Endothelial cell of umbilical vein (primary cell): ENCODE measurements around the gene TNRC6A. TPM values are rescaled to one million over a fixed set of nuclear protein-coding genes. Genes with fewer than 3 reads are reported as not detected.

Experiments used
- BruUV-seq: library from RNA; stranded (reverse); fragments of 400-500 nt; replicated peaks from 2 replicates; lab custom pipeline; 2021; lab: Mats Ljungman, UMichigan
- CTCF ChIA-PET: fragments of 300-600, 350-600 bp; sonication (Branson Sonifier 250); formaldehyde crosslinking; loops from one replicate; lab custom pipeline; 2021; ENCODE audit warnings: antibody characterized with exemption, inconsistent platforms; lab: Charles Lee
- POLR2A ChIA-PET: fragments of 300-600, 350-600 bp; sonication (Branson Sonifier 250); formaldehyde crosslinking; loops from one replicate; lab custom pipeline; 2021; ENCODE audit warnings: antibody characterized with exemption, inconsistent platforms; lab: Charles Lee
- DNase-seq: peaks from one replicate; pipeline ENCODE4 v3.0.0-alpha.2; 2011; ENCODE audit warnings: low read depth, low spot score
- FAIRE-seq: peaks from 2 replicates; lab custom pipeline; 2011; peaks lifted over from hg19 to GRCh38; lab: Jason Lieb, UNC
- H2AFZ ChIP-seq: 2 replicates; pipeline ENCODE4 v1.6.0; 2012; ENCODE audit warnings: low read depth, low read length, control low read depth, inconsistent platforms
- H3K27ac ChIP-seq: 2 replicates; pipeline ENCODE4 v1.5.1; 2011; ENCODE audit warnings: low read depth, mild to moderate bottlenecking, control low read depth, low read length, moderate library complexity; ENCODE audit not compliant: insufficient read depth
- H3K27me3 ChIP-seq, 2 experiments: 2 replicates each; pipeline versions ENCODE4 v1.6.0 to v1.6.1; 2011; ENCODE audit warnings: low read length in 2 of 2, mixed read lengths in 1 of 2; ENCODE audit not compliant: control insufficient read depth in 2 of 2, insufficient read depth in 2 of 2
- H3K36me3 ChIP-seq, 2 experiments: 2 replicates in 1 of 2; 3 replicates in 1 of 2; pipeline ENCODE4 v1.5.1; 2011; ENCODE audit warnings: low read length in 2 of 2, mild to moderate bottlenecking in 1 of 2, moderate library complexity in 1 of 2; ENCODE audit not compliant: control insufficient read depth in 2 of 2, insufficient read depth in 2 of 2; ENCODE audit errors: extremely low read depth in 1 of 2
- H3K4me1 ChIP-seq: 3 replicates; pipeline ENCODE4 v1.5.1; 2011; ENCODE audit warnings: mild to moderate bottlenecking, low read length; ENCODE audit not compliant: control insufficient read depth, insufficient read depth; ENCODE audit errors: extremely low read depth
- H3K4me2 ChIP-seq: 2 replicates; pipeline ENCODE4 v1.6.1; 2011; ENCODE audit warnings: low read length, control low read depth, mixed read lengths; ENCODE audit not compliant: insufficient read depth
- H3K4me3 ChIP-seq, 3 experiments: fragments of 200-600 bp in 1 of 3; sonication (generic), shearing (Covaris generic) in 1 of 3; replicated peaks in 1 of 3; 2 replicates each; pipeline ENCODE4 v1.5.1; 2011 to 2016; ENCODE audit warnings: control low read depth in 3 of 3, low read length in 3 of 3, mild to moderate bottlenecking in 2 of 3, inconsistent platforms in 1 of 3, low read depth in 1 of 3, moderate library complexity in 1 of 3; ENCODE audit not compliant: insufficient read depth in 1 of 3
- H3K79me2 ChIP-seq: 2 replicates; pipeline ENCODE4 v1.6.0; 2012; ENCODE audit warnings: low read length, inconsistent platforms; ENCODE audit not compliant: control insufficient read depth, insufficient read depth
- H3K9ac ChIP-seq: replicated peaks from 2 replicates; pipeline ENCODE3; 2011; ENCODE audit warnings: low read length, control low read depth; ENCODE audit not compliant: insufficient read depth; ENCODE audit errors: extremely low read depth
- H3K9me1 ChIP-seq: replicated peaks from 3 replicates; pipeline ENCODE4 v1.6.0; 2011; ENCODE audit warnings: mild to moderate bottlenecking, low read length; ENCODE audit not compliant: control insufficient read depth, insufficient read depth; ENCODE audit errors: extremely low read depth
- H3K9me3 ChIP-seq: replicated peaks from 2 replicates; pipeline ENCODE4 v1.5.1; 2012; ENCODE audit warnings: low read length, inconsistent platforms; ENCODE audit not compliant: control insufficient read depth, insufficient read depth
- H4K20me1 ChIP-seq: replicated peaks from 2 replicates; pipeline ENCODE3; 2011; ENCODE audit warnings: mild to moderate bottlenecking, low read length; ENCODE audit not compliant: control insufficient read depth, insufficient read depth; ENCODE audit errors: extremely low read depth
- EZH2 ChIP-seq: IDR thresholded peaks from 2 replicates; pipeline ENCODE4 v1.6.1; 2012; ENCODE audit warnings: borderline replicate concordance, low read depth, mild to moderate bottlenecking, moderate library complexity, low read length, inconsistent platforms; ENCODE audit not compliant: severe bottlenecking
- FOS ChIP-seq: IDR thresholded peaks from 2 replicates; pipeline ENCODE4 v1.6.1; 2011; ENCODE audit warnings: mild to moderate bottlenecking, low read length, moderate library complexity, borderline replicate concordance; ENCODE audit not compliant: insufficient read depth
- GATA2 ChIP-seq: IDR thresholded peaks from 2 replicates; pipeline ENCODE4 v1.7.0; 2011; ENCODE audit warnings: low read depth, mild to moderate bottlenecking, moderate library complexity, mixed read lengths, low read length; ENCODE audit not compliant: insufficient read length, insufficient read depth
- JUN ChIP-seq: IDR thresholded peaks from 2 replicates; pipeline ENCODE4 v1.6.1; 2011; ENCODE audit warnings: borderline replicate concordance, low read depth; ENCODE audit not compliant: insufficient read length, insufficient read depth
- MYC ChIP-seq: IDR thresholded peaks from one replicate; pipeline ENCODE4 v1.6.1; 2011; ENCODE audit warnings: mild to moderate bottlenecking, low read depth, low read length
- POLR2A ChIP-seq: IDR thresholded peaks from 2 replicates; pipeline ENCODE4 v1.6.1; 2012; ENCODE audit warnings: low read depth, mild to moderate bottlenecking, control low read depth, low read length
- POLR2AphosphoS5 ChIP-seq: IDR thresholded peaks from 2 replicates; pipeline ENCODE4 v1.6.1; 2012; ENCODE audit warnings: low read depth, mild to moderate bottlenecking, control low read depth, low read length, moderate library complexity; ENCODE audit not compliant: insufficient read depth
- dilution Hi-C: fragments of 300-500 bp; cut with MboI; formaldehyde crosslinking; loops from one replicate; pipeline ENCODE4 v1.15.0; 2019; ENCODE audit warnings: low sequenced_read_pairs; ENCODE audit not compliant: extremely low pct_ligation_motif_present
- intact Hi-C: fragments of 100-400 bp; cut with micrococcal nuclease; formaldehyde crosslinking; loops from one replicate; pipeline ENCODE4 v1.10.0; 2022
- polyA plus RNA-seq, 4 experiments: library from polyadenylated mRNA; depleted of rRNA in 3 of 4; stranded (reverse) in 3 of 4; unstranded in 1 of 4; fragments of >200 nt; gene quantifications; 2 replicates each; pipeline versions ENCODE4 v1.2.1 to v1.2.3, GENCODE V29; 2011 to 2012; ENCODE audit warnings: missing spikeins in 1 of 4
- total RNA-seq: library from RNA; stranded (reverse); gene quantifications from 2 replicates; pipeline ENCODE4 v1.2.3, GENCODE V29; 2021
- TF ChIP-seq, protein P1 (sequence below): IDR thresholded peaks from 2 replicates; pipeline ENCODE4 v1.6.1; 2011; ENCODE audit not compliant: insufficient read depth, insufficient read length

The TNRC6A gene
- total and polyA plus RNA-seq, 2 donors (not counting 3 experiments of a cell fraction or from before 2014, with no cell fraction given), result 39.3 to 74.5 TPM

DNA sequence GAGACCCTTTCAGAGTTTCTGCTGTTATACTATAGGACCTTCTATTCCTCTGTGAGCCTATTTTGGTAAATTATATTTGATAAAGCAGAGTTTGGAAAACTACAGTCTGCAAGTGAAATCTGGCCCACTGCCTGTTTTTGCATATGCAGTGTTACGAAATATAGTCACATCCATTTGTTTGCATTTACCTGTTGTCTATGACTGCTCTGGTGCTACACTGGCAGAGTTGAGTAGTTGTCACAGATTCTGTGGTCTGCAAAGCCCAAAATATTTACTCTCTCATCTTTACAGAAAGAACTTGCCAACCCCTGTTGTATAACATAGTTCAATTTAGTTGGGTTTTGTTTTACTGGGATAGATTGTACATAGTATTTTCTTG is 42.3 kb downstream of the TNRC6A start:
- TF ChIP-seq POLR2AphosphoS5 (no peak), MYC (no peak), GATA2 (no peak)
- TF ChIP-seq, protein P1, sequence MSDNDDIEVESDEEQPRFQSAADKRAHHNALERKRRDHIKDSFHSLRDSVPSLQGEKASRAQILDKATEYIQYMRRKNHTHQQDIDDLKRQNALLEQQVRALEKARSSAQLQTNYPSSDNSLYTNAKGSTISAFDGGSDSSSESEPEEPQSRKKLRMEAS, result no peak
- intact Hi-C loops (no loop called here), dilution Hi-C loops (no loop called here)
- Histone ChIP-seq H4K20me1 (peaks cover 4% of the 10 kb centered on the region), H3K9me1 (peaks cover 2% of the 10 kb centered on the region), H3K4me2 (no peak overlapping the region), H3K4me3 (no peak overlapping the region), H3K79me2 (peaks cover 60% of the 10 kb centered on the region), H2AFZ (no peak overlapping the region), H3K27me3 (no peaks in the 10 kb centered on the region), H3K9me3 (no peaks in the 10 kb centered on the region), H3K4me1 (no peaks in the 10 kb centered on the region), H3K27ac (no peak overlapping the region), H3K36me3 (peaks cover 3 to 6% of the 10 kb centered on the region in 2 experiments), H3K9ac (no peak overlapping the region)
- ChIA-PET POLR2A (no interaction called here), CTCF (no interaction called here)
- DNase-seq (no peak), FAIRE-seq (no peak)
- BruUV-seq, result no TSS peak

DNA sequence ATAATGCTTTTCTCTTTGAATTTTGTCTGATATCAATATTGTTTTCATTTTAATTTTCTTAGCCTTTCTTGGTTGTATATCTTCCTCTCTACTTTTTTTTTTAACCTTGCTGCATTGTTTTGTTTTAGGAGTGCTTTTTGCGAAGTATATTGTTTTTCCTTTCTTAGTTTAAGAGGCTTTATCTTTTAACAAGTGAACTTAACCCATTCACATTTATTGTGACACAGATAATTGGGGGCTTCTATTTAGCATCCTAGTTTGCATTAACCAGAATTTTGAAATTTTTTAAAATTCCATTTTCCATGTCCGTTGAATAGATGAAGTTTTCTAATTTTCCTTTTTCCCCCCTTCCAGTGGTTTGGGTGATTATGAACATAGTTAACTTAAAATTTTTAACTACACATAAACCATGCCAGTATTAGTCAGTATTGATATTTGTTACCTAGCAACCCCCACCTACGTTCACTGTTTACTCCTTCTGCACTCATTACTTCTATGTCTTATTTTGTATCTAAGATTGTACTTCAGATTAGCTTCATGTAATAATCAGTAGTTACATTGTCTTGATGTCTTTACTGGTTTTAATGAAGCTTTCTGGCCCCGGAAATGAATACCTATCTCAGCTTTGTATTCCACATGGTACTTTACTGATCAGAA is 44.4 kb downstream of the TNRC6A start:
- Histone ChIP-seq H3K79me2 (peaks cover 63% of the 10 kb centered on the region), H3K27ac (no peak overlapping the region), H3K36me3 (peaks cover 3 to 11% of the 10 kb centered on the region in 2 experiments), H3K9me1 (peaks cover 2% of the 10 kb centered on the region), H3K4me2 (no peak overlapping the region), H3K4me1 (no peaks in the 10 kb centered on the region), H3K9ac (no peak overlapping the region), H3K9me3 (no peaks in the 10 kb centered on the region), H3K27me3 (no peaks in the 10 kb centered on the region), H4K20me1 (peaks cover 4% of the 10 kb centered on the region), H2AFZ (no peak overlapping the region), H3K4me3 (no peak overlapping the region)
- CTCF ChIA-PET, result no interaction called here
- DNase-seq, result no peak
- TF ChIP-seq POLR2AphosphoS5 (no peak), POLR2A (no peak), EZH2 (no peak), GATA2 (no peak), JUN (no peak), FOS (no peak)
- TF ChIP-seq, protein P1, result no peak
- FAIRE-seq, result no peak
- intact Hi-C loops, result no loop called here
- POLR2A ChIA-PET, result no interaction called here
- dilution Hi-C loops, result no loop called here
- no TSS peak for BruUV-seq
